Measurements from ENCODE around the gene CCNG2.

- TF ChIP-seq, protein P1, sequence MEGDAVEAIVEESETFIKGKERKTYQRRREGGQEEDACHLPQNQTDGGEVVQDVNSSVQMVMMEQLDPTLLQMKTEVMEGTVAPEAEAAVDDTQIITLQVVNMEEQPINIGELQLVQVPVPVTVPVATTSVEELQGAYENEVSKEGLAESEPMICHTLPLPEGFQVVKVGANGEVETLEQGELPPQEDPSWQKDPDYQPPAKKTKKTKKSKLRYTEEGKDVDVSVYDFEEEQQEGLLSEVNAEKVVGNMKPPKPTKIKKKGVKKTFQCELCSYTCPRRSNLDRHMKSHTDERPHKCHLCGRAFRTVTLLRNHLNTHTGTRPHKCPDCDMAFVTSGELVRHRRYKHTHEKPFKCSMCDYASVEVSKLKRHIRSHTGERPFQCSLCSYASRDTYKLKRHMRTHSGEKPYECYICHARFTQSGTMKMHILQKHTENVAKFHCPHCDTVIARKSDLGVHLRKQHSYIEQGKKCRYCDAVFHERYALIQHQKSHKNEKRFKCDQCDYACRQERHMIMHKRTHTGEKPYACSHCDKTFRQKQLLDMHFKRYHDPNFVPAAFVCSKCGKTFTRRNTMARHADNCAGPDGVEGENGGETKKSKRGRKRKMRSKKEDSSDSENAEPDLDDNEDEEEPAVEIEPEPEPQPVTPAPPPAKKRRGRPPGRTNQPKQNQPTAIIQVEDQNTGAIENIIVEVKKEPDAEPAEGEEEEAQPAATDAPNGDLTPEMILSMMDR (IDR thresholded peaks at IDR 0.05; ENCODE audit: insufficient read depth, low read length): no peak
- TF ChIP-seq POLR2AphosphoS5 (IDR thresholded peaks at IDR 0.05; ENCODE audit: low read depth): no peak
- no peak for TF ChIP-seq GABPA (IDR thresholded peaks at IDR 0.05; ENCODE audit: low read depth)
Measured at GRCh38 chr4:77209012-77209411, 52.0 kb downstream of the CCNG2 start.
